ENCODE data around the gene CWF19L1.

Gene CWF19L1

DNA sequence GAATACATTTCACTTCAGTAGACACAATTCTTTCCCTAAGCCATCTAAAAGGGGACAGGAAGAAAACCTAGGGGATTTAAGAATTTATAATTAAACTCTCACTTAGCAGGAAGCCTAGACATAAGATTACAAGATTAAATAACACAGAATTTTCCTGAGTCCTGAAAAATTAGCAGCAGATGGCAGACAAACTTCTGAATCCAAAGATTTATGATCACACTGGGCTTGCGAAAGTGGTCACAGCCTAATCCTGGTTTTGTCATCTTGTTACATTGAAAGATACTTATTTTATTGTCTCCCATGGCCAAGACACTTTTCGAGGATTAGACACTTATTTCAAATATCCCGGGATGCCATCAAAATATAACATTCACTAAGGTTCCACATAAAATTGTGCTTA is 84.5 kb downstream of the CWF19L1 start:
- no peak for DNase-seq (ENCODE audit: low read depth in 3 of 3)

Measured in stimulated activated CD4-positive, alpha-beta T cell treated with anti-CD3 and anti-CD28 coated beads, TNF-alpha, amount 100 ng/mL, for 4 hours (primary cell).